NOMO-1 treated with DMSO at 0.1 percent for 48 hours (cell line): ENCODE data around the gene C2CD2.
A peak's percentile ranks its signal among the peaks of the same experiment; 100 is the strongest.

Experiments
- DNase-seq: peaks from one replicate; lab custom pipeline; 2025; ENCODE audit not compliant: unreplicated experiment; lab: John Stamatoyannopoulos, UW

The C2CD2 gene

GRCh38 chr21:41933313-41934079 lies 20.3 kb downstream of the C2CD2 start:
- no peak for DNase-seq

- DNase-seq = peak; percentile 54
These were observed 21.1 kb downstream of the C2CD2 start for GRCh38 chr21:41932576-41933312.

- no peak for DNase-seq
These were observed 21.6 kb downstream of the C2CD2 start for GRCh38 chr21:41932191-41932575.

GRCh38 chr21:41931041-41931451 lies 22.8 kb downstream of the C2CD2 start:
- no peak for DNase-seq

GRCh38 chr21:41929248-41929647 lies 24.6 kb downstream of the C2CD2 start:
- no peak for DNase-seq

- no peak for DNase-seq
These were observed 25.1 kb downstream of the C2CD2 start for GRCh38 chr21:41928621-41929220.

GRCh38 chr21:41927727-41928409 lies 25.9 kb downstream of the C2CD2 start:
- no peak for DNase-seq

- no peak for DNase-seq
These were observed 27.0 kb downstream of the C2CD2 start for GRCh38 chr21:41926807-41927171.

- DNase-seq = peak; percentile 73
These were observed 27.6 kb downstream of the C2CD2 start for GRCh38 chr21:41926117-41926806.

- no peak for DNase-seq
These were observed 28.1 kb downstream of the C2CD2 start for GRCh38 chr21:41925767-41926116.

- DNase-seq = no peak
These were observed 29.5 kb downstream of the C2CD2 start for GRCh38 chr21:41924368-41924754.

GRCh38 chr21:41923631-41924367 lies 30.0 kb downstream of the C2CD2 start:
- DNase-seq = peak; percentile 7

- no peak for DNase-seq
These were observed 30.6 kb downstream of the C2CD2 start for GRCh38 chr21:41923186-41923585.

- peak; percentile 67 for DNase-seq
These were observed 32.8 kb downstream of the C2CD2 start for GRCh38 chr21:41921021-41921420.

GRCh38 chr21:41920476-41920875 lies 33.3 kb downstream of the C2CD2 start:
- no peak for DNase-seq

GRCh38 chr21:41919666-41920398 lies 34.0 kb downstream of the C2CD2 start:
- DNase-seq = no peak

- DNase-seq = no peak
These were observed 35.1 kb downstream of the C2CD2 start for GRCh38 chr21:41918561-41919358.

- no peak for DNase-seq
These were observed 36.3 kb downstream of the C2CD2 start for GRCh38 chr21:41917531-41917930.

GRCh38 chr21:41916888-41917433 lies 36.9 kb downstream of the C2CD2 start:
- no peak for DNase-seq
